ENCODE results near the gene NPVF.
A peak's percentile ranks its signal among the peaks of the same experiment; 100 is the strongest.

Gene NPVF, protein sequence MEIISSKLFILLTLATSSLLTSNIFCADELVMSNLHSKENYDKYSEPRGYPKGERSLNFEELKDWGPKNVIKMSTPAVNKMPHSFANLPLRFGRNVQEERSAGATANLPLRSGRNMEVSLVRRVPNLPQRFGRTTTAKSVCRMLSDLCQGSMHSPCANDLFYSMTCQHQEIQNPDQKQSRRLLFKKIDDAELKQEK

DNA sequence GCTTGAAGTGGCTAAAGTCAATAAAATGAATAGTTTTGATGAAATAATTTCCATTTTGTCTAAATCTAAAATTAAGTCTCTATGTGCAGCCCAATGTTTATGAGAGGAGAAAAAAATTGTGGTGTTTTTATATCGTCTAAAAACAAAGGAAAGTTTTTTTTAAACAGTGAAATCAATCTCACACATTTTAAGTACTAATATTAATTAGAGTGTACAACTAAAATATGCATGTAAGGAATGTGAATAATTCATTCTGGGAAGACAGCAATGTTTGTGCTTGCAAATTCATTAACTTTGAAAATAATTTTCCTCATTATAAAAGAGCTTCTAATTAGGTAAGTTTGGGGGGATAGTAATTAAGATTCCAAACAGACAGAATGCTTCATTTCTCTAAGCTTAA is at the start of gene NPVF:
TSS of gene NPVF (minus strand) at position 101 of the 400 bp plus-strand sequence. CDS start at position 54, 47 bp downstream.
- DNase-seq (ENCODE audit: low spot score), result no peak

DNA sequence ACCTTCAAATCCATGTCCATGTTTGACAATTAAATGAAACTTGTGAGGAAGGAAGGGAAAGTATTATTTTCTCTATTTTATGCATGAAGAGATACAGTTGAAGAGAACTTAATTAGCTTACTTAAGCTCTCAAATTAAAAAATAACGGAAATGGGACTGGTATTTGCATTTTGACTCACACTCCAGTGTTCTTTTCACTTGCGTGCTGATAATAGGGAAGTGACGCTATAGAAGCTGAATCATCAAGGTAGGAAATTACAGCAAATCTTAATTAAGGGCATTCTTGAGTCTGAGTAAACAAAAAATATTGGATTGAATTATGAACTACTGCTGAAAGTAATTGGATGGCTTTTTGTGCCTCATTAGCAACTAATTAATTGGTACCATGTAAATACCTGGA is 44.0 kb upstream of the NPVF start:
- DNase-seq (ENCODE audit: low spot score), result no peak

DNA sequence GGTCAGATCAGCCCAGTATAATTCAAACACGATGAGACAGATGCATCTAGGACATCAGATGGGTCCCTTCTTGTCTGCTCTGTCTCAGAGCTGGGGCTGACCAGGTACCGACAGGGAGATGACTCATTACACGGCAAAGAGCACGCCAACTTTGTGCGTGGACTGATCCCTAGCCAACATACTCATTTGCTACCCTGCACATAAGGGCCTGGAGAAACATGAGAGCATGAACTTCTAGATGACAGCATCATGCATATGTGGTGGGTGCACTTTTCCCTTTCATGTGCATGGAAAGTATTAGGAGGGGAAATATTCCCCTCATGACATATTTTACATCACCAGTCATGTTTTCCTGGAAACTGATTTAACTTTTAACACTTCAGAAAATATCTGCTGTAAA is 35.1 kb upstream of the NPVF start:
- DNase-seq (ENCODE audit: low spot score), result no peak

DNA sequence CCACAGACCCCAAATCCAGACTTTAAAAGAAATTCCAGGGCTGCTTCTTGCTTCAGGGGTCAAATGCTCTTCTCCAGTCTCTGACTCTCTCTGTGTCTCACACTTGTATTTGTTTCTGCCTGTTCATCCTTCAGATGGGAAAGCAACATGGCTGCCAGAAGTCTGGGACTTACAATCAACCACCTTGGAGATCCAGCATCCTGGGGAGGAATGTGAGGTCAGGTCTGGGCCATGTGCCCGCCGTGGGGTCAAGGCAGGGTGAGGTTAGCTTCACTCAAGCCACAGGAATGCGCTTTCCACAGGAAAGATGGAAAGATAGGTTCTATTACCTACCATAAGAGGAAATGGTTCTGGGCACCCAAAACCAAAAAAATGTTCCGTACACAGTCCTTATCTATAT is 34.3 kb upstream of the NPVF start:
- no peak for DNase-seq (ENCODE audit: low spot score)

DNA sequence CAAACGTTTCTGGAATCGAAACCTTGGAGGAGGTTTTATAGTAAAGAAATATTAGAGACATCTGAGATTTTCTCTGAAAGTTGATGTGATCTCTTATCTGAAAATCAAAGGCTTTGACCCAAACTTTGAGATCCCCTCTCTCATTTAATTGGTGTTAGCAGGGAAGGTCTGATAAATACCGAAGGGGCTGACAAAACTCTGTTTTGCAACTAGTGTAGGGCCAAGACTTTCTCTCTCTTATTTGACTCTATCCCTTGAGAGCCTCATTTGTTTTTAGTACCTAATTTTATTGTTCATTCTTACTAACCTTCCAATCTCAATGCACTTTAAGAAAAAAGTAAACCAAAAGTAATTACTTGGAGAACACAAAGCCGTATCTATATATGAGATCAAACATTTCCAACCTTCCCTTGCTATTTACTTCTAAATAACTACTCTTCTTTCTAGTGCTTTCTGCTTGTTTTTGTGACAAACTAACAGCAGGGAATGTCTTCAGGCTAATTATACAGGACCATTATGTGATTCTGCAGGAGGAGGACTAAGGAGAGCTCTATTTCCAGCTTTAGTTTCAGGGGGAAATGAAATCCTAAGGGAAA is 33.4 kb upstream of the NPVF start:
- DNase-seq (ENCODE audit: low spot score), result no peak

DNA sequence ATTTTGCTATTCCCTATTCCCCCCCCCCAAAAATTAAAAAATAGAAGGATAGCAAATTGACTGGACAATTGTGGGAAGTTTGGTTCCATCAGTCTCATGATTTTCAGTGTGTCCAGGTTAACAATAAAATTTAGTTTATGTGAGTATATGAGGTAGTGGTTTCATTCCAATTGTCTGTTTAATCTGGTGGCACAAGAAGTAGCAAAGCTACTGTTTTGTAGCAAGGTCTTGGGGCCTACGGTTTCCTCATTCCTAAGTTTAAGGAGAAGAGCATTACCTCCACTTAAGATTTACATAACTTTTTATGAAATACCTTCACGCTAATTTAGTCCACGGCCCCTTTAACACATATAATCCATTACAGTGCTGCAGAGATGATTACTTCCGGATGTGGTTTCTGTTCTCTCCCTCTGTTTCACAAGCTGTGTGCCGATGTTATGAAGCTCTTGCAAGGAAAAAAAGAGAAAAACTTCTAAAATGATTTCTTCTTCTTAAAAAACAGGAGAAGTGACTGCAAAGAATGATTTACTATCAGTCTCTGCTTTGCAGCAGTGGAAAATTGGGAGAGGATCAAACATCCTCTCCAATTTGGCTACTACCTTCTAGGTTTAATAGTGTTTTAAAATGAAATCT is 32.7 kb upstream of the NPVF start:
- peak; percentile 32 for DNase-seq (ENCODE audit: low spot score)

DNA sequence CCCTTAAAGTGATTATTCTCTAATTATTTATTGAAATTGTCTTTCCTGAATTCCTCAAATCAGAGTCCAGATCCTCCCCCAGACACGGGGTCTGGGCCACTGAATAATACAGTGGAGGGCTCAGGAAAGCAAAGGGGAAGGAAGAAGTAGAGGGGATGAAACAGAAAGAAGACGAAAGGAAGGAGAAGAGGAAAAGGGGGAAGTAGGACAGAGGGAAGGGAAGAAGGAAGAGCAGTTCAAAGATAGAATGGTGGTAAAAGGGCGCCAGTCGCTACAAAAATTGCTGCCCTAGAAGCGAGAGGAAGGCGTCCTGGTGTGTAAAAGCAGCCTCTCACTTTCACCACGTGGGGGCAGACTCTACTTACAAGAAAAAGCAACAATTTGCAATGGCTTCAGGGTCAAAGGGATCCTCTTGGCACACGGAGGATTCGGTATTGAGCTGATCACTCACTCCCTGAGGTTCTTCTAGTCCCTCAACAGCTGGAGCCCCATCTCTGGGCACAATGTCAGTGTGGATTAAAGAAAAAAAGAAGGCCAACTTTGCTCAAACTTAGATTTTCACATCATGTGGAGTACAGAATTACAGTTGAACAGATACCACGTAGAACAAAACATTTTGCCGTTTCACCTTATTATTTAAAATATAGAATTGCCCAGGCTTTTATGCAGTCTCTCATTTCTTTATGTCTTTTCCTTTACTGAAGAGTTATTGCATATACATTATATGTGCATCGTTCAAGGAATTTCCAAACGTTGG is 31.4 kb upstream of the NPVF start:
- DNase-seq (ENCODE audit: low spot score), result peak; percentile 70

DNA sequence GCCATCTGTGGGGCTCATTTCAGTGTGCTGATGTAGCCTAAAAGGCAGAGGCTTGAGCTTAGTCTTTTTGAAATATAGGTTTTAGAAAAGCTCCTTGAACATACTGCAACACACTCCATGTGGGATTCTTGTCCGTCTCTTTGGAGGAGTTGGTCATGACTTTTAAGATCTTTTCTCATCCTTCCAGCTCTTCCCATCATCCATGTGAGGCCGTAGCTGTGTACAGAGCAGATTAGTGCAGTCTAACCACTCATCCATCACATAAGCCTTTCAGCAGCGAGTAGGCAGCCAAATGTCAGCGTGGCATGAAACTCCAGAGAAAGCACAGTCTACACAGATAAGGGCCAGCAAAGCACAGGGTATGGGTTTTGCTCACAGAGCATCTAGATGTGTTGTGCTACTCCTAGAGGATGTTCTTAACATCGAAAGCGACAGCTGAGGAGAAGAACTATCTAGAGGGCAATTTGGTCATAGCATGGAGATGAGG is 28.1 kb upstream of the NPVF start:
- DNase-seq (ENCODE audit: low spot score), result no peak

DNA sequence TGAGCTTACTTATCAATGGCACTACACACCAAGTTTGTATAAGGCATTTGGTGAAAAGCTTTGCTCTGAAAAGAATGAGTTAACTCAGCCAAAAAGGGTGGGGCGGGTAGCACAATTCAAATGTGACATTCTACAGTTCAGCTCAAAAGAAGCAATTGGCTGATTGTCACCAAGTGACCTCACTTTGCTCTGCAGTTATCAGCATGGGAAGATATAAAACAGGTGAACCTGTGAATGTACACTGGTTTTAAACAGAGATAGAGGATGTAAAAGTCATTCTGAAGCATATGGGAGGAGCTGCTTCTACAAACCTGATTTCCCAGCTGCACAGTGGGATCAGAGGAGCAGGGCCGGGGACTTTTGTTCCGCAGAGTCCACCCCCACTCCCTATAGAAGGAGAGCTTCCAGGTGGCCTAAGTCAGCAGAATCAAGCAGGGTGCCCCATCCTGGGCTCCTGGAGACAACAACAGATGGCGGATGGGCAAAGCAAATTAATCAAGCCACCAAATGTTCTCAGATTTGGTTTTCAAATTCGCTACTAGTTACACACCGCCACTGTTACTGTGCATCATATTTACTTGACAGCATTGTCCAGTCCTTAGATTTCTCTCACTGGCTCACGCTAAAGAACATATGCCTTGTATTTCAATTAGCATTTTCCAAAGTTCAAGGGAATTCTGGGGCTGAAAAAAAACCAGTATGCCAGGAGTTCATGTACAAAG is 27.5 kb upstream of the NPVF start:
- DNase-seq (ENCODE audit: low spot score), result no peak

DNA sequence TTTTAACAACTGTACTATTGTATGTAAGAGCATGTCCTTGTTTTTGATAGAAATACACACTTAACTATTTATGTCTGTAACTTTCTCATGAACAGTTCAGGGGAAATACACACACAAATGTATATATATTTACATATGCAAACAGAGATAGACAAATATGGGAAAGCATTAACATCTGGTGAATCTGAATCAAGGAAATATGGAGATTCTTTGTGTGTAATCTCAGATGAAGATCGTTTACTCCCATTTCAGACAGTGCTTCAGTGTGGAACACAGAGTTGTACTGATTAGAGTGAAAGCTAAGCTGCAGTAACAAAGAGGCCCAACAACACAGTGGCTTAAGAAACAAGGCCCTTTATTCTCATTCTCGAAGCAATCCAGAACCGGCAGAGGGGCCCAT is 26.3 kb upstream of the NPVF start:
- DNase-seq (ENCODE audit: low spot score), result no peak

DNA sequence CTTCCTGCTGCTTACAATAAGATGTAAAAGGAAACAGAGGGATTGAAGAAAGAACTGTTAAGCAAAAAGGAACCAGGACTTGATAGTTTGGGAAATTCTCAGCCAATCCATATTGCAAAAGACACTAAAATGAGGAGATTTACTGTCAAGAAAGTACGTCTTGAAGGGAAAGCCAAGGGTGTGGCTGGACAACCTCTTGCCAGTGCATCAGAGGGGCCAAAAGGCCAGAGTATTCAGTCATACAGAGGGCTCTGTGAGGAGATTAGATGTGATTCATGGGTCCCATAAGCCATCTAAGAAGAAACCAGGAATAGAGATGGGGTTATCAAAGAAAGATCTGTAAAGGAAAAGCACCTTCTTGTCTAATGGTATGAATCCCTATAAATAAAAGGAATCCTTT is 25.4 kb upstream of the NPVF start:
- no peak for DNase-seq (ENCODE audit: low spot score)

DNA sequence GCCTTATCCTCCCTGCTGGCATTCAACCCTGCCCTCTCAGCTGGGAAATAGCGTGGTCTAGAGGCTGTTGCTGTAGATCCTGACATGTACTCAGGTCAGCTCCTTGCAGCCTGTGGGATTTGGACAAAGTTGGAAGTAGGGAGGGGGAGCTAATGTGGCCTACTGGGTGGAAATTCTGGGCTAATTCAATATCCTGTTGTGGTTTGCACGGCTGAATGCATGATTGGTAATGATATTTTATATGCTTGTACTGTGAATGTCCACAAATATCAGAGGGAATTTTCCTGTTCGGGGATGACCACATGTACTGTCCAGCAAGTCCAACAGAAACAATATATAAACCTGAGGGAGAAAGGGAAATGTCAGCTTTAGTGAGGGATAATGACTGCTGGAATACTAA is 22.1 kb upstream of the NPVF start:
- DNase-seq (ENCODE audit: low spot score), result no peak

DNA sequence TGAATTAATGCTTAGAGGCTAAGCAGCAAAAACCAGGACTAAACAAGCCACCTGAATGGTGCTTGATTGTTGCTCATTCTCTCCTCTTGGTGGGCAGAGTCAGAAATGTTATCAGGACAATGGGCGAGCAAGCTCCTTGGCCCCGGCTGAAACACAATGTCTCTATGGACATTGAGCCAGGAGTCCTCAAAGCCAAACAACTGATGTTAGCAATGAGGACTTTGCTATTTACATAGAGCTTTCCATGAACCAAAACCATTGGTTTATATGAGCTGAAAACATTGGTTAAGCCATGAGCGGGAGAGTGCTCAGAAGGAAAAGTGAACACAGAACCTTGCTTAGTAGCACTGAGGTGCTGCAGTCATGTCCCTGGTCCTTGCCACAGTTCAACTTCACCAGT is 21.5 kb upstream of the NPVF start:
- no peak for DNase-seq (ENCODE audit: low spot score)

DNA sequence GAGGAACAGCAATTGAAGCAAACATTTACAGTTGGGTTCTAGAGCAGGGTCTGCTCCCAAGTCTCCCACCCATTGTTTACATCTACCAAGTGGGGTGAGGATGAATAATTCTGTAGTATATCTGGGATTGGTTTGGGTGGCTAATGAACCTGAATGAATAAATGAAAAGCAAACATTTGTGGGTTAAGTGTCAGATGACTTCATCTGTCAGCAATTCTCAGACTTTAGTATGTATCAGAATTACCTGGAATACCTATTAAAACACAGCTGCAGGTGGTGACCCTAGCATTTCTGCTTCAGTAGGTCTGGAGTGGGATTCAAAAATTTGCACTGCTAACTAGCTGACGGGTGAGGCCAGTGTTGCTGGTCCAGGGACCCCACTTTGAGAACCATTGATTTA is 18.0 kb upstream of the NPVF start:
- no peak for DNase-seq (ENCODE audit: low spot score)

DNA sequence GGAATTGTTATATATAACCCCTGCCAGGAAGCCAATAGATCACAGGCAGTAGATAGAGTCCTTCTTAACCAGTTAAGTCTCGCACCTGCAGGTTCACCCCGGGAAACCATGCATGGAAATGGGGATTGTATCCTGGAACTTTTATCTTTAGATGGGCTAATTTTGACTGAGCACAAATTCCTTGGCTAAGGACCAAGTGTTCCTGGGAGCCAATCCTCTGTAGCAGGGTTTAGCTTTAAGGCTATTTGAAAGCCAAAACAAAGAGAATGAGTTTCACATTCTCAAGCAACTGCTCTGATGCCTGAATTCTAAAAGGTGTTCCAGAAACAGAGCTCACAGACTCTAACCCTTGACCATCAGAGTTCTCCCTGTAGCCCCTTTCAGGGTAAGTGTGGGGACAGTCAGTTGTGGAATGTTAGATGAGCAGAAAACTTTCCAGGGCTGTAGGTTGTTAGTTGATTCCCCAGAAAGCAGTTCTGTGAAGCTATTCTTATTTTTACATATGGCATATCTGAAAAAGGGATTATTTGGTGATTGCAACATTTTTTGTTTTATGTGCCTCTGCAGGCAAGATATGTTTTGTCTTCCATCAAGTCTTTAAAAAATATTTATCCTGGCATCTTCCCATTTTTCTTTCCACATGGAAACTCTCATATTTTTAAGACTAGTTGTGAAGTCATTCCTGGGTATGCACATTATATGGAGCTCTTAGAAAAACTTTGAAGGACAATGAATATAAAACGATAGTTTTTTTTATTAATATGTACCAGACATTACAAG is 16.2 kb upstream of the NPVF start:
- DNase-seq (ENCODE audit: low spot score), result no peak

DNA sequence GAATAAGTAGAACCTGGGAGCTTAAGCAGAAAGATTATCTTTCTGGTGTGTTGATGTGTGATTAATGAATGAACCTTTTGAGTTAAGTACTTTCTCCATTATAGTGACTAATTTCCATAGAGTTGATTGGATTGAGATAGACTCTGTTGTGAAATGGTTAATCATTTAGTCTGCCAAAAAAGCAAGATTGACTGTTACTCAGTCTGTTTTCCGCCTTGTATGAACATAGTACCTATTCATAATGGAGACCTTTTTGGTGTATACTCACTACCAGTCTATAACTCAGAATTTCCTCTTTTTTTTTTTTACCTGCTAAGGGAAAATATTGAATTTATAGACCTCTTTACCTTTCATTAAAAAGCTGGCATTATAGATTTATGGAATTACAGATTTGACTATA is 14.4 kb upstream of the NPVF start:
- DNase-seq (ENCODE audit: low spot score), result no peak

DNA sequence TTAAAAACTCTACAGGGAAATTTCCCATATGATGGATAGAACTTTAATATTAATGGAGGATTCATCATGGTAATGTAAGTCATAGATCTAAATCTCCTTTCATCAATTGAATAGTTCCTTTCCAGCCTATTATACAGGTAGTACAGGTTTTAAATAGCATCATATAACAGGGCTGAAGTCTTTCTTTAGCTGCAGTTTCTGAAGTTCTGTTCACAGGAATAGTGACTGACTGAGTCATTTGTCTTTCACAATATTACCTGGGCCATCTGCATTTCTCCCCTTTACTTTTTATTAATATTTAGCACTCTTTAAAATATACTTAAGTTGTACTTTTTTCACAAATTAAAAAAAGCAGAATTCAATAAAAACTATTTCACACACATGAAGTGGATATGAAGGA is 12.6 kb upstream of the NPVF start:
- no peak for DNase-seq (ENCODE audit: low spot score)

DNA sequence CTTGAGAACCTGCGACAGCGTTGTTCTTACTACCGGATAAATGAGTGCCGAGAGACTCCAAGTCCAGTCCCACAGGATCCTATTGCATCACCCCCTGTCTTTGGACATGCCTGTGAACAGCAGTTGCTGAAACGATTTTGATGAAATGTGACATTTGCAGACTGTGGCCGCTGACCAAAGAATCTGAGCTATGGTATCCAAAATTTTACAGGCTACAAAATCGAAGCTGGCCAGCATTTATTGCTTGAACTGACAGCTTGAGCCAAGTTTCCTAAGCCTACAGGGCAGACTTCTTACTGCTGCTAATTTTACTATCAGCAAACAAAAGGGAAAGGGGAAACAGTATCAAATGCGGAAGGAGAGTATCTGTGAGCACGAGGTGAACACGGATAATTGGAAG is 12.1 kb upstream of the NPVF start:
- DNase-seq (ENCODE audit: low spot score), result no peak

DNA sequence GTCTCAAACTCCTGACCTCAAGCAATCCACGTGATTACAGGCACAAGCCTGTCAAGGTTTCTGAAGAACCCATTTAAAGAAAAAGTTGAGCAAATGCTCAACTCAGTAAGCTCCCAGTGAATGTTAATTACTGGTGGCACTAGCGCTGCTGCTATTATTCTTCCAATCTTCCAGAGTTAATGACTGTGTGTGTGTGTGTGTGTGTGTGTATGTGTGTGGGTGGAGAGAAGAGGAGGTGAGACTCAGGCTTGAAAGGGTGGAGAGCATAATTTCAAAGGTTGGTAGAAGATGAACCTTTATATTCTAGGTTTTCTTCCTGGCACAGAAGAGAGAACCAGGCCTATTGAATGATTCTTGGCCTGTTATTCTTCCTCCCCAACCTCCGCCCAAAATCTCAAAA is 11.6 kb upstream of the NPVF start:
- DNase-seq (ENCODE audit: low spot score), result no peak

DNA sequence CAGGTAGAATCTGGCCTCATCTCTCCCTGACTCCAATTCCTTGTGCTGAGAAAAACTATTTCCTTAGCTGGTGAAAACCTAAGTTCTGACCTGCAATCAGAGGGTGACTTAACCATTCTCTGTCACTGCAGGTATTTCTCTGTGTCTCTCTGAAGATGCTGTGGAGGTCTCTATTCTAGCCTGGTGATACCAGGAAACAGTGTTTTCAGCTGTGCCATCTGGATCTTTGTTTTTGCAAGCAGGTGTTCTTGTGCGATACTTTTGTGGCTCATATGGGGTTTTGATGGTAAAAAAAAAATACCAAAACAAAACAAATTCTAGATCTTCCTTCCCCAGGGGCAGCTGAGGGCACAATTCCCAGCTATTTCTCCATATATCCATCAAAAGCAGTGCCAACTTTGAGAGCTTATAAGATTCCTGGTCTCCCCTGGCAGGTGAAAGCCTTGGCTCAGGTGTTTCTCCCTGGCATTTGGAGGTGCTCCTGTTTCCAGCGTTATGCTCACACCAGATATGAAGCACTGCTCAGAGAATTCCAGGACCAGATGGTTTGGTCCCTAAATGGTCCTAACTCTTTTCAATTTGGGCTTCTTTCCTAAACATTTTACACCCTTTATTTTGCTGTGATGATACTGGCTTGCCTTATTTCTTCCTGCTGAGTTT is 9.9 kb upstream of the NPVF start:
- no peak for DNase-seq (ENCODE audit: low spot score)

DNA sequence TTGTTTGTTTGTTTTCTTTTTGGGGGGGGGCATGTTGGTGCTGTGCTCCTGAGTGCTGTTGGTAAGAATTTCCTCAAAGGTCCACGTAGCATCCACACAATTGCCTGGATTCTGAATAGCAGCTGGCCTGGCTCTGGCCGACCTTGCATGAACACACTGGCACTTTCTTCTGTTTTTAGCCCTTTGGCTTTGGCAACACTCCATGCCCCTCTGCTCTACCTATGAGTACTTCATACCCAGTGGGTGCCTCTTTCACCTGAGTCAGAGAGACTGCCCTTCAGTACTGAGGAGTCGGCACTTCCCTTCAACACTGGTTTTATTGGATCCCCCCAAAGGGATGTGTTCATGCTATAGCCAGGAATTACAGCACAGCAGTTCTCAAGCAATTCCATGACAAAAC is 7.2 kb upstream of the NPVF start:
- DNase-seq (ENCODE audit: low spot score), result no peak
